ENCODE data around the gene NMU. TPM values are rescaled to one million over a fixed set of nuclear protein-coding genes. Genes with fewer than 3 reads are reported as not detected.
"Not testable (repeated sequence)": the region's sequence is repeated elsewhere in the genome, so short reads cannot be mapped to it uniquely, and the experiment has no call there.

NMU gene
- total RNA-seq, 4 donors from 2014 or later = 0.88 to 9.0 TPM; not detected in 2

GRCh38 chr4:55592014-55592413 lies 44.1 kb downstream of the NMU start, which contains the start of gene PDCL2:
Gene PDCL2 (minus strand): TSS chr4:55592245. CDS start chr4:55592109, 136 bp downstream.
- no peak for DNase-seq
- TF ChIP-seq POLR2A (IDR thresholded peaks at IDR 0.05) (no peak), CTCF (IDR thresholded peaks at IDR 0.05) (no peak)
- Histone ChIP-seq H3K27me3 (no peaks in the 10 kb centered on the region), H3K4me1 (no peaks in the 10 kb centered on the region), H3K4me3 (replicated peaks in 1 of 3) (no peak within 1 kb of the TSS), H3K9me3 (no peaks in the 10 kb centered on the region), H3K36me3 (no peaks in the 10 kb centered on the region), H3K27ac (no peak within 1 kb of the TSS)
- WGBS, 2 donors = 76 to 84% methylated on average over 11 to 14 of the region's 24 CpGs
- intact Hi-C loops (cut with DNase I) = no loop called here

GRCh38 chr4:55588160-55588559 lies 47.9 kb downstream of the NMU start:
- intact Hi-C loops (cut with DNase I) = no loop called here
- TF ChIP-seq POLR2A (IDR thresholded peaks at IDR 0.05) (no peak), CTCF (IDR thresholded peaks at IDR 0.05) (no peak)
- no peaks in the 10 kb centered on the region for H3K36me3 ChIP-seq
- no peak for DNase-seq
- no peaks in the 10 kb centered on the region for H3K9me3 ChIP-seq
- H3K27me3 ChIP-seq = no peaks in the 10 kb centered on the region
- H3K4me1 ChIP-seq = no peaks in the 10 kb centered on the region
- no peak overlapping the region for H3K27ac ChIP-seq
- no peak overlapping the region for H3K4me3 ChIP-seq (replicated peaks in 1 of 3)
- 32 to 57% methylated on average over 2 of the region's 2 CpGs for WGBS, 2 donors

GRCh38 chr4:55582773-55583172 lies 53.3 kb downstream of the NMU start:
- DNase-seq; H3K36me3 ChIP-seq; intact Hi-C loops (cut with DNase I); H3K27ac ChIP-seq; H3K9me3 ChIP-seq; H3K4me1 ChIP-seq; H3K27me3 ChIP-seq; H3K4me3 ChIP-seq (replicated peaks in 1 of 3): not testable (repeated sequence)
- WGBS, 2 donors = 96 to 100% methylated on average over 2 of the region's 2 CpGs

GRCh38 chr4:55578341-55579010 lies 57.6 kb downstream of the NMU start:
- Histone ChIP-seq H3K27ac (no peak overlapping the region), H3K4me3 (replicated peaks in 1 of 3) (no peak overlapping the region), H3K27me3 (no peaks in the 10 kb centered on the region), H3K9me3 (no peaks in the 10 kb centered on the region), H3K36me3 (no peaks in the 10 kb centered on the region), H3K4me1 (no peaks in the 10 kb centered on the region)
- intact Hi-C loops (cut with DNase I) = no loop called here
- no peak for TF ChIP-seq CTCF (IDR thresholded peaks at IDR 0.05)
- no peak for TF ChIP-seq POLR2A (IDR thresholded peaks at IDR 0.05)
- no peak for DNase-seq

GRCh38 chr4:55575513-55575912 lies 60.6 kb downstream of the NMU start:
- Histone ChIP-seq H3K4me1 (no peaks in the 10 kb centered on the region), H3K36me3 (no peaks in the 10 kb centered on the region), H3K27me3 (no peaks in the 10 kb centered on the region), H3K4me3 (replicated peaks in 1 of 3) (no peak overlapping the region), H3K27ac (no peak overlapping the region), H3K9me3 (no peaks in the 10 kb centered on the region)
- 81 to 85% methylated on average over 1 of the region's 1 CpG for WGBS, 2 donors
- intact Hi-C loops (cut with DNase I) = no loop called here
- no peak for DNase-seq
- TF ChIP-seq POLR2A (IDR thresholded peaks at IDR 0.05) (no peak), CTCF (IDR thresholded peaks at IDR 0.05) (no peak)
